Stomach smooth muscle (tissue), 2 donors: ENCODE measurements around the gene NUBPL.

ENCODE experiments used
- H3K27ac ChIP-seq: one replicate; pipeline ENCODE4 v1.7.0; 2013; ENCODE audit warnings: mild to moderate bottlenecking, low read length, inconsistent platforms
- H3K27me3 ChIP-seq, 2 donors: one replicate each; pipeline ENCODE4 v1.7.0; 2013; ENCODE audit warnings: low read length in 2 of 2; ENCODE audit not compliant: insufficient read depth in 2 of 2, control insufficient read depth in 1 of 2
- H3K36me3 ChIP-seq, 2 donors: one replicate each; pipeline ENCODE4 v1.7.0; 2013; ENCODE audit warnings: low read length in 2 of 2; ENCODE audit not compliant: control insufficient read depth in 2 of 2, insufficient read depth in 2 of 2
- H3K4me1 ChIP-seq: one replicate; pipeline ENCODE4 v1.7.0; 2013; ENCODE audit warnings: low read length; ENCODE audit not compliant: control insufficient read depth, insufficient read depth
- H3K4me3 ChIP-seq, 2 donors: one replicate each; pipeline ENCODE4 v1.7.0; 2013; ENCODE audit warnings: low read length in 2 of 2
- H3K9ac ChIP-seq, 2 donors: one replicate each; pipeline ENCODE4 v1.7.0; 2013; ENCODE audit warnings: low read length in 2 of 2, mild to moderate bottlenecking in 1 of 2
- H3K9me3 ChIP-seq, 2 donors: one replicate each; pipeline ENCODE4 v1.7.0; 2013; ENCODE audit warnings: low read length in 2 of 2; ENCODE audit not compliant: control insufficient read depth in 2 of 2
- donor health status: healthy.
- donor health status: Pancreatic carcinoma.

Gene NUBPL

GRCh38 chr14:31578266-31578665 lies 17.1 kb downstream of the NUBPL start:
- Histone ChIP-seq H3K4me1 (no peaks in the 10 kb centered on the region), H3K27ac (no peak overlapping the region), H3K36me3 (no peaks in the 10 kb centered on the region), H3K9me3 (no peaks in the 10 kb centered on the region), H3K9ac (no peak overlapping the region), H3K4me3 (no peak overlapping the region), H3K27me3 (no peaks in the 10 kb centered on the region)

GRCh38 chr14:31578792-31579501 lies 17.7 kb downstream of the NUBPL start:
- Histone ChIP-seq H3K4me3 (no peak overlapping the region), H3K27me3 (no peaks in the 10 kb centered on the region), H3K9ac (no peak overlapping the region), H3K36me3 (no peaks in the 10 kb centered on the region), H3K4me1 (no peaks in the 10 kb centered on the region), H3K9me3 (no peaks in the 10 kb centered on the region), H3K27ac (no peak overlapping the region)

DNA sequence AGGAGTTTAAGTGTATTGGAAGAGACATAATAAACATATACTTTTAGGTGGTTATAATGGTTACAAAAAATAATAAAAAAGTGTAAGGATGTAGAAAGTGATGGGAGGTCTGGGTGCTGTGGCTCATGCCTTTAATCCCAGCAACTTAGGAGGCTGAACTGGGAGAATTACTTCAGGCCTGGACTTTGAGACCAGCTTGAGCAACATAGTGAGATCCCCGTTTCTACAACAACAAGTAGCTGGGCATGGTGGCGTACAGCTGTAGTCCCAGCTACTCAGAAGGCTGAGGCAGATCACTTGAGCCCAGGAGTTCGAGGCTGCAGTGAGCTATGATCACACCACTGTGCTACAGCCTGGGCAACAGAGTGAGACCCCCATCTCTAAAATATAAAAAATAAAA lies 19.0 kb downstream of the NUBPL start:
- Histone ChIP-seq H3K4me1 (no peaks in the 10 kb centered on the region), H3K27ac (no peak overlapping the region), H3K9me3 (no peaks in the 10 kb centered on the region), H3K9ac (no peak overlapping the region), H3K27me3 (no peaks in the 10 kb centered on the region), H3K36me3 (no peaks in the 10 kb centered on the region), H3K4me3 (no peak overlapping the region)

GRCh38 chr14:31582286-31582691 lies 21.1 kb downstream of the NUBPL start:
- no peaks in the 10 kb centered on the region for H3K27me3 ChIP-seq
- no peaks in the 10 kb centered on the region for H3K4me1 ChIP-seq
- no peak overlapping the region for H3K9ac ChIP-seq
- no peaks in the 10 kb centered on the region for H3K9me3 ChIP-seq
- no peak overlapping the region for H3K27ac ChIP-seq
- no peak overlapping the region for H3K4me3 ChIP-seq
- H3K36me3 ChIP-seq = no peaks in the 10 kb centered on the region

DNA sequence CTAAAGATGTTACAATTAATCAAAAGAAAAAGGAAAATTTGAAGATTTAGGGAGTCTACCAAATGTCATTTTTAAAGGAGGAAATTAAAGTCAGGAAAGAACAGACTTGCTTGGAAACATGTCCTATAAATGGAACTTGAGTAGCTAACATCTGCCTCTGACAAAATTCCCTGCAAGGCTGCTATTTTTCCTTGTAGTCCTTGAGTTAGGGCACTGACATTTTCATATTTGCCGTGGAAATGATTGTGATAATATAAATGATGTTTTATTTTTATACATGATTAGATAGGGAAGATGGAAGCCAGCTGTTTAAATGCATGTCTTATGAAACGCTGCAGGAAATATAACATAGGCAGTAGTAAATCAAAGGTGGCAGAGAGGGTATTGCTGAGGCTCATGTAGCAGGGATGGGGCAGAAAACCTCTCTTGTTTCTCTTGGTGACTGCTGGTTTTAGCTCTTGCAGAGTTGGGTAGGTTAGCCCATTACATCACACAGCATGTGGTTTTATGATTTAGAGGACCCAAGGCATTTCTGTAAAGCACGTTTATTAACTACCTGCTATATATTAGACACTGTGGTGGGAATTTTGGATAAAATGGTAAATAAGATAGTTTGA lies 21.7 kb downstream of the NUBPL start:
- Histone ChIP-seq H3K4me3 (no peak overlapping the region), H3K4me1 (no peaks in the 10 kb centered on the region), H3K27me3 (no peaks in the 10 kb centered on the region), H3K27ac (no peak overlapping the region), H3K9ac (no peak overlapping the region), H3K36me3 (no peaks in the 10 kb centered on the region), H3K9me3 (no peaks in the 10 kb centered on the region)

DNA sequence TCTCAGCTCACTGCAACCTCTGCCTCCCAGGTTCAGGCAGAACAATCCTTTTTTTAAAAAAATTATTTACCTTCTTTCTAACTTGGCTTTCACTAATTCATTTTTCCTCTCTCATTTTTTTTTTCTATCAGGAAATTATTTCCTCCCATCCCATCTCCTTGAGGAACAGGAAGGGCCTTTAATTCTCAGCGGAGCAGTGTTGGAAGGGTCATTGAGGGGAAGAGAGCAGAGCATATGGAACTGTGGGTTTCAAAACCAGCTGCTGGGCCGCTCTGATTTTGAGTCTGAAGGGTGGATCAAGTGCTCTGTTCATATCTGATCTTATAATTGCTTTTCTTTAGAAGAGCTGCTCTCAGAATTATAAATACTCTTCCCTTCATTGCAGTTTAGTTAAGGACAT lies 29.0 kb downstream of the NUBPL start:
- Histone ChIP-seq H3K9ac (no peak overlapping the region), H3K27ac (no peak overlapping the region), H3K36me3 (no peaks in the 10 kb centered on the region), H3K4me3 (no peak overlapping the region), H3K27me3 (no peaks in the 10 kb centered on the region), H3K9me3 (no peaks in the 10 kb centered on the region), H3K4me1 (no peaks in the 10 kb centered on the region)

- no peak overlapping the region for H3K9ac ChIP-seq
- H3K36me3 ChIP-seq = no peaks in the 10 kb centered on the region
- no peak overlapping the region for H3K4me3 ChIP-seq
- H3K9me3 ChIP-seq = no peaks in the 10 kb centered on the region
- no peaks in the 10 kb centered on the region for H3K27me3 ChIP-seq
- H3K4me1 ChIP-seq = no peaks in the 10 kb centered on the region
- no peak overlapping the region for H3K27ac ChIP-seq
Observed at GRCh38 chr14:31592122-31592521, 30.9 kb downstream of the NUBPL start.

DNA sequence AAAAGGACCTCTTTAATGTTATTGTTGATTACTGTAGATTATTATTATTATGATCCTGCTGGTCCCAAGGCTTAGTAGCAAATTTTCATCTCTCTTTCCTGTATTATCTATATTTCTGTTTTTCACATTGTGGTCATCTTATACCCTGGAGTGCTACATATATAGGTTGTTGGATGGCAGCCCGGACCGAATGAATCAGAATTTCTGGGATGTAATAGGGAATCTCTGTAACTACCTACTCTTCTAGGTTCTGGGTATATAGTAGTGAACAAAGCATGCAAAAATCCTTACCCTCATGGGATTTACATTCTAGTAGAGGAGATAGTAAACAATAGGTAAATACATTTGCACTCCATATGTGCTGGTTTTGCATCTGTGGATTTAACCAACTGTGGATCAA lies 31.4 kb downstream of the NUBPL start:
- no peak overlapping the region for H3K4me3 ChIP-seq
- no peaks in the 10 kb centered on the region for H3K4me1 ChIP-seq
- no peak overlapping the region for H3K9ac ChIP-seq
- no peaks in the 10 kb centered on the region for H3K9me3 ChIP-seq
- H3K27me3 ChIP-seq = no peaks in the 10 kb centered on the region
- no peak overlapping the region for H3K27ac ChIP-seq
- no peaks in the 10 kb centered on the region for H3K36me3 ChIP-seq

GRCh38 chr14:31596342-31597095 lies 35.3 kb downstream of the NUBPL start:
- Histone ChIP-seq H3K27me3 (no peaks in the 10 kb centered on the region), H3K4me1 (no peaks in the 10 kb centered on the region), H3K36me3 (peaks cover 0 to 2% of the 10 kb centered on the region in 2 donors), H3K27ac (no peak overlapping the region), H3K9me3 (no peaks in the 10 kb centered on the region), H3K4me3 (no peak overlapping the region), H3K9ac (no peak overlapping the region)

GRCh38 chr14:31605702-31606101 lies 44.5 kb downstream of the NUBPL start:
- no peaks in the 10 kb centered on the region for H3K4me1 ChIP-seq
- no peaks in the 10 kb centered on the region for H3K36me3 ChIP-seq
- H3K27me3 ChIP-seq = no peaks in the 10 kb centered on the region
- no peak overlapping the region for H3K9ac ChIP-seq
- H3K9me3 ChIP-seq = no peaks in the 10 kb centered on the region
- no peak overlapping the region for H3K4me3 ChIP-seq
- H3K27ac ChIP-seq = no peak overlapping the region
